ENCODE results near the gene PTAR1.

The PTAR1 gene

GRCh38 chr9:69753830-69754229 lies 6.0 kb downstream of the PTAR1 start:
- no peak for DNase-seq (ENCODE audit: extremely low read depth, low read depth)
- no peak for TF ChIP-seq CTCF (IDR thresholded peaks at IDR 0.05; ENCODE audit: low read depth, low read length, missing control alignments)
- no peak overlapping the region for H3K4me3 ChIP-seq (replicated peaks; ENCODE audit: low read depth, low read length)

- TF ChIP-seq CTCF (IDR thresholded peaks at IDR 0.05; ENCODE audit: low read depth, low read length, missing control alignments), result no peak
- DNase-seq (ENCODE audit: extremely low read depth, low read depth), result no peak
- H3K4me3 ChIP-seq (replicated peaks; ENCODE audit: low read depth, low read length), result no peak overlapping the region
Observed at GRCh38 chr9:69750085-69750484, 9.7 kb downstream of the PTAR1 start.

GRCh38 chr9:69748304-69748703 lies 11.5 kb downstream of the PTAR1 start:
- no peak overlapping the region for H3K4me3 ChIP-seq (replicated peaks; ENCODE audit: low read depth, low read length)
- DNase-seq (ENCODE audit: extremely low read depth, low read depth), result no peak
- TF ChIP-seq CTCF (IDR thresholded peaks at IDR 0.05; ENCODE audit: low read depth, low read length, missing control alignments), result no peak

- no peak overlapping the region for H3K4me3 ChIP-seq (replicated peaks; ENCODE audit: low read depth, low read length)
- no peak for DNase-seq (ENCODE audit: extremely low read depth, low read depth)
- no peak for TF ChIP-seq CTCF (IDR thresholded peaks at IDR 0.05; ENCODE audit: low read depth, low read length, missing control alignments)
Observed at GRCh38 chr9:69746859-69747560, 12.8 kb downstream of the PTAR1 start.

- DNase-seq (ENCODE audit: extremely low read depth, low read depth), result no peak
Observed at GRCh38 chr9:69745716-69746437, 13.9 kb downstream of the PTAR1 start.

GRCh38 chr9:69744688-69745380 lies 15.0 kb downstream of the PTAR1 start:
- no peak for TF ChIP-seq CTCF (IDR thresholded peaks at IDR 0.05; ENCODE audit: low read depth, low read length, missing control alignments)
- H3K4me3 ChIP-seq (replicated peaks; ENCODE audit: low read depth, low read length), result no peak overlapping the region
- DNase-seq (ENCODE audit: extremely low read depth, low read depth), result no peak

More at GRCh38 chr9:69745716-69746437, 13.9 kb downstream of the PTAR1 start:
- H3K4me3 ChIP-seq (replicated peaks; ENCODE audit: low read depth, low read length), result no peak overlapping the region
- peak; percentile 30 for TF ChIP-seq CTCF (IDR thresholded peaks at IDR 0.05; ENCODE audit: low read depth, low read length, missing control alignments)

Data from HFF-Myc (cell line).